ENCODE data around the gene ALOX15. TPM values are rescaled to one million over a fixed set of nuclear protein-coding genes. Genes with fewer than 3 reads are reported as not detected.

ALOX15 gene
- total RNA-seq, 3 donors from 2014 or later (not counting 1 experiment from before 2014, with no cell fraction given), result not detected

DNA sequence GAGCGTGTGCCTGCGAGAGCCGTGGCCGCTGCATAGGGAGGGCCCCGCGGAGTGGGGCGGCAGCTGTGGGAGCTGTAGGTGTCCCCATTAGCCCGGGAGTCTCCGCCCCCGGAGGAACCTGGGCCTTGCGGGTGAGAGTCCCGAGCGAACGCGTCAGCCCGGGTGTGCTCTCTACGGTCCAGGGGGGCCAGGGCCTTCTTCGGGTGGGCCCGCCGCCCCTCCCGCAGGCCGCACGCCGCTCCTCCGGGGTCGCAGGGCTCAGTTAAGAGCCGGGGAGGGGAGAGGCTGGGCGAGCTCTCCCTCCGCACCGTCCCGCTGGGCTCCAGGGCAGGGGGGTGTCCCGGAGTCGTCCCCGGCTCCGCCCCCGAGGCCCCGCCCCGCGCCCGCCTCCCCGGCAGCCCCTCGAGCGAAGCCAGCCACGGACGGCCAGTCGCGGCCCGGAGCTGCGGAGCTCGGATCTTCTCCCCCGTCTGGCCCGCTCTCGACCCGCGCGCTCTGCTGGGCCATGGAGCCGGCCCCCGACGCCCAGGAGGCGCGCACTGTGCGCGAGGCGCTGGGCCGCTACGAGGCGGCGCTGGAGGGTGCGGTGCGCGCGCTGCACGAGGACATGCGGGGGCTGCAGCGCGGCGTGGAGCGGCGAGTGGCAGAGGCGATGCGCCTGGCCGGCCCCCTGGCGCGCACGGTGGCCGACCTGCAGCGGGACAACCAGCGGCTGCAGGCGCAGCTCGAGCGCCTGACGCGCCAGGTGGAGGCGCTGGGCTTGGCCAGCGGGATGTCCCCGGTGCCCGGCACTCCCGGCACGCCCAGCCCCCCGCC, 57.2 kb downstream of the ALOX15 start, which contains the start of gene SMTNL2:
Gene SMTNL2 (plus strand): TSS at position 429 of the 816 bp plus-strand sequence. CDS start 77 bp downstream, at position 506.
- no peaks in the 10 kb centered on the region for H3K36me3 Mint-ChIP-seq
- intact Hi-C loops (cut with micrococcal nuclease), result no loop called here
- no peaks in the 10 kb centered on the region for H3K9me3 ChIP-seq (ENCODE audit: control insufficient read depth, insufficient read depth, low read length)
- H3K9me3 Mint-ChIP-seq, result no peaks in the 10 kb centered on the region
- WGBS (ENCODE audit: insufficient coverage), result 1% methylated on average over 100 of the region's 100 CpGs
- H3K27ac Mint-ChIP-seq, result no peak within 1 kb of the TSS
- TF ChIP-seq, protein P1, sequence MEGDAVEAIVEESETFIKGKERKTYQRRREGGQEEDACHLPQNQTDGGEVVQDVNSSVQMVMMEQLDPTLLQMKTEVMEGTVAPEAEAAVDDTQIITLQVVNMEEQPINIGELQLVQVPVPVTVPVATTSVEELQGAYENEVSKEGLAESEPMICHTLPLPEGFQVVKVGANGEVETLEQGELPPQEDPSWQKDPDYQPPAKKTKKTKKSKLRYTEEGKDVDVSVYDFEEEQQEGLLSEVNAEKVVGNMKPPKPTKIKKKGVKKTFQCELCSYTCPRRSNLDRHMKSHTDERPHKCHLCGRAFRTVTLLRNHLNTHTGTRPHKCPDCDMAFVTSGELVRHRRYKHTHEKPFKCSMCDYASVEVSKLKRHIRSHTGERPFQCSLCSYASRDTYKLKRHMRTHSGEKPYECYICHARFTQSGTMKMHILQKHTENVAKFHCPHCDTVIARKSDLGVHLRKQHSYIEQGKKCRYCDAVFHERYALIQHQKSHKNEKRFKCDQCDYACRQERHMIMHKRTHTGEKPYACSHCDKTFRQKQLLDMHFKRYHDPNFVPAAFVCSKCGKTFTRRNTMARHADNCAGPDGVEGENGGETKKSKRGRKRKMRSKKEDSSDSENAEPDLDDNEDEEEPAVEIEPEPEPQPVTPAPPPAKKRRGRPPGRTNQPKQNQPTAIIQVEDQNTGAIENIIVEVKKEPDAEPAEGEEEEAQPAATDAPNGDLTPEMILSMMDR (IDR thresholded peaks at IDR 0.05), result no peak
- peak within 1 kb of the TSS; percentile 65 for H3K4me3 Mint-ChIP-seq
- H3K27me3 ChIP-seq (ENCODE audit: control insufficient read depth, insufficient read depth, low read length), result peaks cover 9% of the 10 kb centered on the region
- H3K27me3 Mint-ChIP-seq (ENCODE audit: low read depth in 2 of 2), result peaks cover 26 to 35% of the 10 kb centered on the region in 2 donors
- DNase-seq (peak in 1 of 2 donors; percentile 22), ATAC-seq (peak in 2 of 3 donors; percentile 44 to 63)
- no peak within 1 kb of the TSS for H3K27ac ChIP-seq (ENCODE audit: low read length)
- H3K36me3 ChIP-seq (ENCODE audit: control insufficient read depth, insufficient read depth, low read length), result no peaks in the 10 kb centered on the region
- H3K4me1 ChIP-seq (ENCODE audit: control insufficient read depth, insufficient read depth, low read length), result peaks cover 5% of the 10 kb centered on the region
- H3K4me1 Mint-ChIP-seq, result peaks cover 0 to 4% of the 10 kb centered on the region in 2 donors
- H3K4me3 ChIP-seq (ENCODE audit: low read length), result no peak within 1 kb of the TSS

DNA sequence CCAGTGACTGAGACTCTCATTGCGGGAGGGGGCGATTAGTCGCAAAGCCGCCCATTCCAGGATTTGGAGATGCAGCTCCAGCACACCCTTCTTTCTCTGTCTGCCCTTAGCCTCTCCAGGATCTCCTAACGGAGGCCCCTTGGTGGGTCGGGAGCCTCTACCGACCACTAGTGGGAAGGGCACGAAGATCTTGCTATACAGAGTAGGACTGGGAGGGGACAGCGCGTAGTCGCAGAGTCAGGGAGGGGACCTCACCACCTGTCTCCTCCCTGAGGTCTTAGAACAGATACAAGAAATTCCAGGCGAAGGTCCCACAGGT, 57.7 kb downstream of the ALOX15 start:
- ATAC-seq, result peak in 1 of 3 donors; percentile 53

DNA sequence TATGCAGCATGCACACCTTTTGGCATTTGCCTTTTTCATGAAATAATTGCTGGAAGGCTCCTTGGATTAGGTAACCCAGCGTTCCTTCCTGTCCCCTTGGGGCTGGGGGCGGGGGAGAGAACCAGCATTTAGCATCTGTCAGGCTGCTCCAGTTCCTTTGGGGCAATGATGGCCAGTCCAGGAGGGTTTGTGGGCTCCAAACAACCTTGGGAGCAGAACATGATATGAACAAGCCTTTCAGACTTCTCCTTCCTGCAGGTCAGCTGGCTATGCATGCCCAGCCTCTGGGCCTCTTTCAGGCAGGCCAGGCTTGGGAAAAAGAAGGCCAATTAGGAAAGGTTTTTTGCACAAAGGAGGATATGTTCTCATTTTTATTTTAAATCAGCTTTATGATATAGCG, 58.3 kb downstream of the ALOX15 start:
- ATAC-seq, result no peak
- Histone ChIP-seq H3K4me1 (ENCODE audit: control insufficient read depth, insufficient read depth, low read length) (peaks cover 5% of the 10 kb centered on the region), H3K36me3 (ENCODE audit: control insufficient read depth, insufficient read depth, low read length) (no peaks in the 10 kb centered on the region), H3K27ac (ENCODE audit: low read length) (no peak overlapping the region), H3K9me3 (ENCODE audit: control insufficient read depth, insufficient read depth, low read length) (no peaks in the 10 kb centered on the region), H3K4me3 (ENCODE audit: low read length) (no peak overlapping the region), H3K27me3 (ENCODE audit: control insufficient read depth, insufficient read depth, low read length) (peaks cover 7% of the 10 kb centered on the region)
- Mint-ChIP-seq H3K36me3 (no peaks in the 10 kb centered on the region), H3K27me3 (ENCODE audit: low read depth in 2 of 2) (peaks cover 26 to 35% of the 10 kb centered on the region in 2 donors), H3K27ac (no peak overlapping the region), H3K4me1 (peaks cover 0 to 4% of the 10 kb centered on the region in 2 donors), H3K9me3 (no peaks in the 10 kb centered on the region), H3K4me3 (no peak overlapping the region)
- intact Hi-C loops (cut with micrococcal nuclease), result no loop called here
- DNase-seq, result no peak
- TF ChIP-seq, protein P1 (IDR thresholded peaks at IDR 0.05), result no peak
- WGBS (ENCODE audit: insufficient coverage), result 75% methylated on average over 2 of the region's 3 CpGs

More for the DNA sequence above, 57.7 kb downstream of the ALOX15 start:
- intact Hi-C loops (cut with micrococcal nuclease), result no loop called here
- H3K4me1 Mint-ChIP-seq, result peaks cover 0 to 4% of the 10 kb centered on the region in 2 donors
- H3K27ac Mint-ChIP-seq, result no peak overlapping the region
- H3K4me3 ChIP-seq (ENCODE audit: low read length), result no peak overlapping the region
- no peaks in the 10 kb centered on the region for H3K9me3 ChIP-seq (ENCODE audit: control insufficient read depth, insufficient read depth, low read length)
- 21% methylated on average over 12 of the region's 12 CpGs for WGBS (ENCODE audit: insufficient coverage)
- no peak overlapping the region for H3K27ac ChIP-seq (ENCODE audit: low read length)
- H3K36me3 Mint-ChIP-seq, result no peaks in the 10 kb centered on the region
- H3K4me3 Mint-ChIP-seq, result peak overlapping the region; percentile 65
- no peaks in the 10 kb centered on the region for H3K36me3 ChIP-seq (ENCODE audit: control insufficient read depth, insufficient read depth, low read length)
- peaks cover 5% of the 10 kb centered on the region for H3K4me1 ChIP-seq (ENCODE audit: control insufficient read depth, insufficient read depth, low read length)
- peaks cover 8% of the 10 kb centered on the region for H3K27me3 ChIP-seq (ENCODE audit: control insufficient read depth, insufficient read depth, low read length)
- TF ChIP-seq, protein P1 (IDR thresholded peaks at IDR 0.05), result no peak
- peak in 1 of 2 donors; percentile 40 for DNase-seq
- H3K27me3 Mint-ChIP-seq (ENCODE audit: low read depth in 2 of 2), result peaks cover 26 to 35% of the 10 kb centered on the region in 2 donors
- H3K9me3 Mint-ChIP-seq, result no peaks in the 10 kb centered on the region
